SIG-M5 treated with dmso at 0.1 percent for 504 hours (cell line): Measurements from ENCODE around the gene FIGNL1.
A peak's percentile ranks its signal among the peaks of the same experiment; 100 is the strongest.

Source experiments
- DNase-seq: peaks from one replicate; lab custom pipeline; 2025; ENCODE audit not compliant: unreplicated experiment; lab: John Stamatoyannopoulos, UW

Gene FIGNL1

GRCh38 chr7:50428911-50429310 is 21.2 kb downstream of the FIGNL1 start:
- no peak for DNase-seq

GRCh38 chr7:50427518-50427917 is 22.6 kb downstream of the FIGNL1 start:
- DNase-seq, result no peak

- DNase-seq, result no peak
Measured at GRCh38 chr7:50426280-50427045, 23.7 kb downstream of the FIGNL1 start.

- no peak for DNase-seq
Measured at GRCh38 chr7:50425318-50425717, 24.8 kb downstream of the FIGNL1 start.

- no peak for DNase-seq
Measured at GRCh38 chr7:50423860-50424259, 26.3 kb downstream of the FIGNL1 start.

GRCh38 chr7:50422858-50423257 is 27.3 kb downstream of the FIGNL1 start:
- no peak for DNase-seq

GRCh38 chr7:50421043-50421442 is 29.1 kb downstream of the FIGNL1 start:
- no peak for DNase-seq

- no peak for DNase-seq
Measured at GRCh38 chr7:50418526-50419290, 31.4 kb downstream of the FIGNL1 start.

GRCh38 chr7:50418086-50418515 is 32.0 kb downstream of the FIGNL1 start:
- DNase-seq, result peak; percentile 89

- peak; percentile 91 for DNase-seq
Measured at GRCh38 chr7:50416527-50417182, 33.5 kb downstream of the FIGNL1 start.

- no peak for DNase-seq
Measured at GRCh38 chr7:50415844-50416364, 34.2 kb downstream of the FIGNL1 start.

- DNase-seq, result no peak
Measured at GRCh38 chr7:50413561-50413960, 36.6 kb downstream of the FIGNL1 start.

GRCh38 chr7:50412973-50413372 is 37.2 kb downstream of the FIGNL1 start:
- peak; percentile 59 for DNase-seq

GRCh38 chr7:50411332-50411731 is 38.8 kb downstream of the FIGNL1 start:
- DNase-seq, result no peak

- peak; percentile 90 for DNase-seq
Measured at GRCh38 chr7:50409856-50410745, 40.0 kb downstream of the FIGNL1 start.

GRCh38 chr7:50406935-50407334 is 43.2 kb downstream of the FIGNL1 start:
- DNase-seq, result no peak

- DNase-seq, result no peak
Measured at GRCh38 chr7:50405221-50405620, 44.9 kb downstream of the FIGNL1 start.

GRCh38 chr7:50404392-50404791 is 45.8 kb downstream of the FIGNL1 start:
- DNase-seq, result no peak

- DNase-seq, result no peak
Measured at GRCh38 chr7:50400114-50400513, 50.0 kb downstream of the FIGNL1 start.

GRCh38 chr7:50399635-50400034 is 50.5 kb downstream of the FIGNL1 start:
- DNase-seq, result no peak

- DNase-seq, result no peak
Measured at GRCh38 chr7:50399206-50399605, 50.9 kb downstream of the FIGNL1 start.
